Neural progenitor cell (in vitro differentiated cells): Measurements from ENCODE around the gene SOAT1. TPM values are rescaled to one million over a fixed set of nuclear protein-coding genes. Genes with fewer than 3 reads are reported as not detected.

Experiments used
- DNase-seq: peaks from one replicate; pipeline ENCODE4 v3.0.0-alpha.2; 2016; ENCODE audit warnings: low spot score
- H2AFZ ChIP-seq: fragments of 200-600 bp; sonication (generic); replicated peaks from 2 replicates; pipeline ENCODE4 v1.6.1; 2016; ENCODE audit warnings: antibody characterized with exemption
- H3F3A ChIP-seq: fragments of 200-600 bp; sonication (generic); 2 replicates; pipeline ENCODE4 v1.6.1; 2016; ENCODE audit warnings: antibody characterized with exemption, low read depth
- H3K27ac ChIP-seq: fragments of 200-600 bp; sonication (generic); 2 replicates; pipeline ENCODE4 v1.5.1; 2016; ENCODE audit warnings: mild to moderate bottlenecking
- H3K27me3 ChIP-seq: fragments of 200-600 bp; sonication (generic); 2 replicates; pipeline ENCODE4 v1.6.1; 2016; ENCODE audit warnings: mild to moderate bottlenecking, moderate library complexity
- H3K36me3 ChIP-seq: fragments of 200-600 bp; sonication (generic); 2 replicates; pipeline ENCODE4 v1.5.1; 2016
- H3K4me1 ChIP-seq: fragments of 200-600 bp; sonication (generic); 2 replicates; pipeline ENCODE4 v1.6.1; 2016; ENCODE audit warnings: mixed run types
- H3K4me2 ChIP-seq: fragments of 200-600 bp; sonication (generic); 2 replicates; pipeline ENCODE4 v1.6.1; 2016
- H3K4me3 ChIP-seq: fragments of 200-600 bp; sonication (generic); 2 replicates; pipeline ENCODE4 v1.5.1; 2016
- H3K79me2 ChIP-seq: fragments of 200-600 bp; sonication (generic); 2 replicates; pipeline ENCODE4 v1.6.1; 2016; ENCODE audit warnings: low read depth
- H3K9ac ChIP-seq: fragments of 200-600 bp; sonication (generic); 2 replicates; pipeline ENCODE4 v1.6.1; 2016
- H3K9me3 ChIP-seq: fragments of 200-600 bp; sonication (generic); 2 replicates; pipeline ENCODE4 v1.5.1; 2016; ENCODE audit warnings: low read depth
- H4K20me1 ChIP-seq: fragments of 200-600 bp; sonication (generic); 2 replicates; pipeline ENCODE4 v1.6.1; 2016; ENCODE audit warnings: low read depth
- H3K27ac Mint-ChIP-seq: 3 replicates; pipeline ENCODE4 v1.8.0; 2021; ENCODE audit warnings: mixed read lengths
- H3K27me3 Mint-ChIP-seq: 2 replicates; pipeline ENCODE4 v1.8.0; 2022; ENCODE audit warnings: low read depth, mild to moderate bottlenecking, inconsistent platforms, moderate library complexity, mixed read lengths; ENCODE audit not compliant: insufficient read depth
- H3K36me3 Mint-ChIP-seq: 3 replicates; pipeline ENCODE4 v1.8.0; 2021; ENCODE audit warnings: mixed read lengths
- H3K4me1 Mint-ChIP-seq: 3 replicates; pipeline ENCODE4 v1.8.0; 2021; ENCODE audit warnings: mixed read lengths
- H3K4me3 Mint-ChIP-seq: 3 replicates; pipeline ENCODE4 v1.8.0; 2021; ENCODE audit warnings: mild to moderate bottlenecking, moderate library complexity, mixed read lengths
- H3K9me3 Mint-ChIP-seq: 3 replicates; pipeline ENCODE4 v1.8.0; 2020; ENCODE audit warnings: mixed read lengths
- CTCF ChIP-seq: fragments of 200-600 bp; sonication (generic); IDR thresholded peaks from 2 replicates; pipeline ENCODE4 v1.5.1; 2017; ENCODE audit warnings: antibody characterized with exemption, mild to moderate bottlenecking
- EZH2 ChIP-seq: fragments of 200-600 bp; sonication (generic); IDR thresholded peaks from 2 replicates; pipeline ENCODE4 v1.6.1; 2017; ENCODE audit warnings: antibody characterized with exemption, mild to moderate bottlenecking, moderate library complexity
- EZH2phosphoT487 ChIP-seq: fragments of 200-600 bp; sonication (generic); IDR thresholded peaks from 2 replicates; pipeline ENCODE4 v1.6.1; 2017; ENCODE audit warnings: antibody characterized with exemption
- total RNA-seq: library from RNA; depleted of rRNA; stranded (reverse); fragments of >200 nt; gene quantifications from 2 replicates; pipeline ENCODE4 v1.2.3, GENCODE V29; 2015; ENCODE audit warnings: low replicate concordance

Gene SOAT1
- total RNA-seq, 1 donor from 2014 or later: 15.3 TPM

- Histone ChIP-seq H3K4me1 (no peaks in the 10 kb centered on the region), H3K4me3 (no peak overlapping the region), H3K79me2 (no peaks in the 10 kb centered on the region), H3K4me2 (no peak overlapping the region), H3K27me3 (no peaks in the 10 kb centered on the region), H3F3A (no peaks in the 10 kb centered on the region), H3K36me3 (no peaks in the 10 kb centered on the region), H4K20me1 (no peaks in the 10 kb centered on the region), H3K9ac (no peak overlapping the region), H3K27ac (no peak overlapping the region), H2AFZ (no peak overlapping the region), H3K9me3 (no peaks in the 10 kb centered on the region)
- TF ChIP-seq EZH2 (no peak), EZH2phosphoT487 (no peak), CTCF (no peak)
- DNase-seq: no peak
- no peak overlapping the region for H3K27ac Mint-ChIP-seq
- no peaks in the 10 kb centered on the region for H3K36me3 Mint-ChIP-seq
- H3K4me1 Mint-ChIP-seq: no peaks in the 10 kb centered on the region
- H3K4me3 Mint-ChIP-seq: no peak overlapping the region
- H3K9me3 Mint-ChIP-seq: no peaks in the 10 kb centered on the region
- H3K27me3 Mint-ChIP-seq: peaks cover 2% of the 10 kb centered on the region
These were observed 41.0 kb upstream of the SOAT1 start for GRCh38 chr1:179252606-179253005.

GRCh38 chr1:179253286-179253972 is 40.2 kb upstream of the SOAT1 start:
- Histone ChIP-seq H3K79me2 (no peaks in the 10 kb centered on the region), H2AFZ (no peak overlapping the region), H4K20me1 (no peaks in the 10 kb centered on the region), H3K27ac (no peak overlapping the region), H3K9me3 (no peaks in the 10 kb centered on the region), H3K4me1 (no peaks in the 10 kb centered on the region), H3K4me2 (no peak overlapping the region), H3K9ac (no peak overlapping the region), H3K4me3 (no peak overlapping the region), H3K36me3 (no peaks in the 10 kb centered on the region), H3F3A (no peaks in the 10 kb centered on the region), H3K27me3 (no peaks in the 10 kb centered on the region)
- TF ChIP-seq CTCF: no peak
- no peak for TF ChIP-seq EZH2
- no peak for TF ChIP-seq EZH2phosphoT487
- no peak for DNase-seq
- no peaks in the 10 kb centered on the region for H3K36me3 Mint-ChIP-seq
- H3K27me3 Mint-ChIP-seq: peaks cover 2% of the 10 kb centered on the region
- no peak overlapping the region for H3K27ac Mint-ChIP-seq
- H3K4me3 Mint-ChIP-seq: no peak overlapping the region
- no peaks in the 10 kb centered on the region for H3K9me3 Mint-ChIP-seq
- H3K4me1 Mint-ChIP-seq: no peaks in the 10 kb centered on the region

GRCh38 chr1:179262183-179262582 is 31.4 kb upstream of the SOAT1 start:
- no peak overlapping the region for H3K27ac Mint-ChIP-seq
- no peaks in the 10 kb centered on the region for H3K36me3 Mint-ChIP-seq
- no peaks in the 10 kb centered on the region for H3K9me3 Mint-ChIP-seq
- Histone ChIP-seq H3K9ac (no peak overlapping the region), H3K27ac (no peak overlapping the region), H3K4me1 (no peaks in the 10 kb centered on the region), H4K20me1 (no peaks in the 10 kb centered on the region), H3K4me2 (no peak overlapping the region), H3K9me3 (no peaks in the 10 kb centered on the region), H3F3A (no peaks in the 10 kb centered on the region), H3K36me3 (no peaks in the 10 kb centered on the region), H3K27me3 (no peaks in the 10 kb centered on the region), H2AFZ (no peak overlapping the region), H3K4me3 (no peak overlapping the region), H3K79me2 (no peaks in the 10 kb centered on the region)
- no peak for DNase-seq
- H3K4me1 Mint-ChIP-seq: no peaks in the 10 kb centered on the region
- peaks cover 4% of the 10 kb centered on the region for H3K27me3 Mint-ChIP-seq
- H3K4me3 Mint-ChIP-seq: no peak overlapping the region
- TF ChIP-seq EZH2 (no peak), CTCF (no peak), EZH2phosphoT487 (no peak)
